Stomach (tissue), 19 donors: ENCODE results near the gene THAP7. TPM values are rescaled to one million over a fixed set of nuclear protein-coding genes. Genes with fewer than 3 reads are reported as not detected.
"Not testable (repeated sequence)": the region's sequence is repeated elsewhere in the genome, so short reads cannot be mapped to it uniquely, and the experiment has no call there.

Experiments
- DNase-seq, 2 donors: peaks; one replicate each; pipeline versions ENCODE4 v3.0.0 to v3.0.0-alpha.2; 2013 to 2019
- H3K27ac ChIP-seq, 5 donors: fragments of 200-600 bp in 4 of 5; sonication (generic) in 4 of 5; one replicate each; pipeline ENCODE4 v1.5.1; 2013 to 2019; ENCODE audit warnings: mild to moderate bottlenecking in 1 of 5, moderate library complexity in 1 of 5
- H3K27me3 ChIP-seq, 3 donors: fragments of 200-600 bp; sonication (generic); one replicate each; pipeline ENCODE4 v1.5.1; 2017 to 2019; ENCODE audit warnings: mixed run types in 1 of 3
- H3K36me3 ChIP-seq, 4 donors: fragments of 200-600 bp; sonication (generic); 1 replicate in 3 of 4; 2 replicates in 1 of 4; pipeline ENCODE4 v1.5.1; 2016 to 2019
- H3K4me1 ChIP-seq, 4 donors: fragments of 200-600 bp; sonication (generic); one replicate each; pipeline ENCODE4 v1.5.1; 2016 to 2019
- H3K4me3 ChIP-seq, 4 donors: fragments of 200-600 bp; sonication (generic) in 3 of 4; one replicate each; pipeline ENCODE4 v1.5.1; 2016 to 2019; ENCODE audit warnings: mild to moderate bottlenecking in 1 of 4
- H3K9me3 ChIP-seq, 4 donors: fragments of 200-600 bp; sonication (generic); one replicate each; pipeline ENCODE4 v1.5.1; 2016 to 2019
- CTCF ChIP-seq, 7 experiments: fragments of 450-650 bp in 4 of 7; fragments of 200-600 bp in 3 of 7; sonication (generic) in 3 of 7; IDR thresholded peaks; one replicate each; pipeline ENCODE4 v1.5.1; 2016 to 2019; ENCODE audit warnings: antibody characterized with exemption in 7 of 7, control low read depth in 2 of 7, mild to moderate bottlenecking in 1 of 7
- EP300 ChIP-seq: sonication (generic); formaldehyde crosslinking; IDR thresholded peaks from one replicate; pipeline ENCODE4 v1.6.1; 2017; ENCODE audit warnings: antibody characterized with exemption
- POLR2A ChIP-seq, 4 donors: fragments of 450-650 bp; IDR thresholded peaks; one replicate each; pipeline ENCODE4 v1.6.1; 2016; ENCODE audit warnings: antibody characterized with exemption in 4 of 4, control low read depth in 2 of 4, mild to moderate bottlenecking in 1 of 4, moderate library complexity in 1 of 4
- POLR2AphosphoS5 ChIP-seq, 3 donors: sonication (generic); formaldehyde crosslinking; IDR thresholded peaks; one replicate each; pipeline ENCODE4 v1.6.1; 2016; ENCODE audit warnings: antibody characterized with exemption in 3 of 3
- WGBS, 5 donors: extraction: QIAGEN DNeasy Blood & Tissue Kit in 3 of 5; methylation state at CpG; one replicate each; pipeline versions ENCODE4 v1.1.5 to v1.1.7; 2013 to 2018; 5-methylcytosine and 5-hydroxymethylcytosine counted together
- intact Hi-C: fragments of 100-400 bp; cut with DNase I; formaldehyde crosslinking; loops from one replicate; pipeline ENCODE4 v1.15.1; 2023; ENCODE audit warnings: low total_unique reads
- long read RNA-seq, 10 donors: transcript quantifications; one replicate each; lab custom pipeline, GENCODE V29; 2026
- polyA plus RNA-seq, 3 donors: library from polyadenylated mRNA; stranded (reverse); fragments of 200-250 nt; gene quantifications; one replicate each; pipeline ENCODE4 v1.2.3, GENCODE V29; 2013
- total RNA-seq, 5 donors: library from RNA; depleted of rRNA; stranded (reverse); fragments of >200 nt; gene quantifications; one replicate each; pipeline versions ENCODE4 v1.1.0 to v1.2.3, GENCODE V29; 2014 to 2016
- donor health status: healthy with polysubstance abuse.
- donor health status: Bipolar disorder and iron deficiency.
- donor health status: healthy.

The THAP7 gene
- total RNA-seq (10 to 100 TPM in 4 of 5 donors, 1 to 10 TPM in 1; 5.8 to 57.2 (median 17.4) TPM), polyA plus RNA-seq (10 to 100 TPM; 39.6 to 45.1 (median 44.7) TPM)
- long read RNA-seq, donor 1, partial matches to known transcripts: 0 of 6 reads
- long read RNA-seq, donor 1, other reads (novel, unspliced or antisense): 0 of 6 reads
- long read RNA-seq, donor 2, partial matches to known transcripts: 0 of 3 reads
- long read RNA-seq, donor 2, other reads (novel, unspliced or antisense): 0 of 3 reads
- long read RNA-seq, donor 3, partial matches to known transcripts: 0 of 7 reads
- long read RNA-seq, donor 3, other reads (novel, unspliced or antisense): 0 of 7 reads
- long read RNA-seq, donor 4: 0 reads
- long read RNA-seq, donor 5, partial matches to known transcripts: 0 of 13 reads
- long read RNA-seq, donor 5, other reads (novel, unspliced or antisense): 0 of 13 reads
- long read RNA-seq, donor 6, transcript THAP7-208 (3 exons, 1,957 nt): major isoform, 8 of 22 reads
- long read RNA-seq, donor 6, transcript THAP7-204 (2 exons, 1,809 nt): minor isoform, 7 of 22 reads
- long read RNA-seq, donor 6, partial matches to known transcripts: 0 of 22 reads
- long read RNA-seq, donor 6, other reads (novel, unspliced or antisense): 0 of 22 reads
- long read RNA-seq, donor 7, partial matches to known transcripts: 0 of 9 reads
- long read RNA-seq, donor 7, other reads (novel, unspliced or antisense): 0 of 9 reads
- long read RNA-seq, donor 8, transcript THAP7-208 (3 exons, 1,957 nt): major isoform, 6 of 14 reads
- long read RNA-seq, donor 8, partial matches to known transcripts: 0 of 14 reads
- long read RNA-seq, donor 8, other reads (novel, unspliced or antisense): 0 of 14 reads
- long read RNA-seq, donor 9, partial matches to known transcripts: 0 of 9 reads
- long read RNA-seq, donor 9, other reads (novel, unspliced or antisense): 0 of 9 reads
- long read RNA-seq, donor 10, partial matches to known transcripts: 0 of 3 reads
- long read RNA-seq, donor 10, other reads (novel, unspliced or antisense): 0 of 3 reads

DNA sequence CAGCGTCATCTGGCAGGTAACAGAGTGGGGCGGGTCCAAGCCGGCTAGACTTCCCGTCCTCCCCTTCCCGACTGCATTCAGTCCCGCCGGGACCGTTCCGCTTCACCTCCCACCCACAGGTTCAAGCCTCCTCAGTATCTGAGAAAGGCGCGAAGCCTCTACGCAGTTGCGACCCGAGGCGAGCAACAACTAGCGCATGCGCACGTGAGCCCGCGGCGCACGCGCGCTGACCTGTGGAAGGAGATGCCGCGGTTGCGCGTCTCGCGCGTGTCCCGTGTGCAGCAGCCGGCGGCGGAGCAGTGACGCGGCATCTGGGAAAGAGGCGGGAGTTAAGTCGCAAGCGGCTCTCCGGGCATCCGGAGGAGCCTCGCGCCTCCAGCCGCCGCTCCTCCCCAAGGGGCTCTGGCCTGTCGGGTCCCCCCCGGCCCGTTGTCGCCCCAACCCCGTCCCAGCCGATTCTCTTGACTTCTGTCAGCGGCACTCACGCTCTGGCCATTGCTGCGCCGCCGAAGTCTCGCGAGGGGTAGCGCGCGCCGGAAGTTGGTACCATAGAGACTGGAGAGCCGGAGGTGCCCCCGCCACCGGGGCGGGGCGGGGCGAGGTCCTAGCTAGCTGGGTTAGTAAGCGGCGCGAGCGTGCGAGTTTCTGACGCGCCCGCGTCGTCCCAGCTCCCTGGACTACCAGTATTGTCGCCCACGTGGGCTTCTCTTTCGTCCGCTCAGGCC, at the start of gene THAP7:
Gene THAP7 (minus strand): TSS at position 518 of the 725 bp plus-strand sequence. CDS start 207 bp downstream, at position 311.
- DNase-seq: peak; percentile 97 to 98
- Histone ChIP-seq H3K27me3 (no peaks in the 10 kb centered on the region), H3K9me3 (no peaks in the 10 kb centered on the region), H3K36me3 (peaks cover 11 to 37% (median 36%) of the 10 kb centered on the region in 4 donors), H3K4me3 (peak within 1 kb of the TSS; percentile 60 to 83 (median 64)), H3K27ac (peak within 1 kb of the TSS; percentile 91 to 99 (median 97)), H3K4me1 (peaks cover 36 to 49% (median 45%) of the 10 kb centered on the region in 4 donors)
- intact Hi-C loops: no loop called here
- 0% methylated on average over 45 to 83 of the region's 83 CpGs for WGBS, 5 donors
- TF ChIP-seq POLR2A (IDR thresholded peaks at IDR 0.05): peak in 2 of 4 donors; percentile 59 to 67
- peak; percentile 92 to 95 (median 94) for TF ChIP-seq POLR2AphosphoS5 (IDR thresholded peaks at IDR 0.05)
- TF ChIP-seq CTCF (IDR thresholded peaks at IDR 0.05): no peak
- TF ChIP-seq EP300: no peak

GRCh38 chr22:21051145-21051830, 49.4 kb upstream of the THAP7 start:
- Histone ChIP-seq H3K4me3 (no peak overlapping the region), H3K4me1 (no peaks in the 10 kb centered on the region), H3K27me3 (peaks cover 0 to 17% (median 4%) of the 10 kb centered on the region in 3 donors), H3K27ac (no peak overlapping the region), H3K9me3 (no peaks in the 10 kb centered on the region), H3K36me3 (no peaks in the 10 kb centered on the region)
- no peak for DNase-seq
- TF ChIP-seq EP300 (no peak), POLR2A (IDR thresholded peaks at IDR 0.05) (no peak), POLR2AphosphoS5 (IDR thresholded peaks at IDR 0.05) (no peak), CTCF (IDR thresholded peaks at IDR 0.05) (no peak)
- intact Hi-C loops: no loop called here
- 79 to 87% (median 83%) methylated on average over 9 of the region's 9 CpGs for WGBS, 5 donors

- DNase-seq, H3K27ac ChIP-seq, H3K36me3 ChIP-seq, intact Hi-C loops, H3K4me3 ChIP-seq, H3K9me3 ChIP-seq: not testable (repeated sequence)
- Histone ChIP-seq H3K27me3 (peaks cover 0 to 19% (median 5%) of the 10 kb centered on the region in 3 donors), H3K4me1 (peaks cover 9 to 22% (median 16%) of the 10 kb centered on the region in 4 donors)
- 94 to 100% (median 98%) methylated on average over 2 to 6 of the region's 12 CpGs; no CpG with 5 or more reads in 1 of the 5 donors for WGBS, 5 donors
Measured at GRCh38 chr22:21048965-21049364, 47.0 kb upstream of the THAP7 start.

DNA sequence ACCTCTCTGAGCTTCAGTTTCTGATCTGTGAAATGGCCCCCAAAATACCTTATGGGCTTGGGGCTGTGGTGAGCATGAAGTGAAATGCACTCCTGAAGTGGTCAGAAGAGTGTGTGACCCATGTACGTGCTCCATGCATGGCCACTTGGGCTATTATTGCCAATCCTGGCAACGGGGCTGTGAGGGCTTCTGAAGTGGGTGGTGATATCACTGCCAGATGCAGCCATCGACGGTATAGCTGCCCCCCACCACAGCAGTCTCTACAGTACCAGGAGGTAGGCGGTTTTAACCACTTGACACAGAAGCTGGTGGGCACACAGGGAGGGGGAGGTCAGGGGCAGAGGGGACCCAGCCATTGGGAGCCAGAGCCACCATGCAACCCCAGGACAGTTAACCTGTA, 46.5 kb upstream of the THAP7 start:
- H3K27ac ChIP-seq: not testable (repeated sequence)

More for the DNA sequence above, 46.5 kb upstream of the THAP7 start:
- H3K4me3 ChIP-seq, DNase-seq, H3K36me3 ChIP-seq, H3K9me3 ChIP-seq, intact Hi-C loops: not testable (repeated sequence)
- Histone ChIP-seq H3K27me3 (peaks cover 0 to 19% (median 5%) of the 10 kb centered on the region in 3 donors), H3K4me1 (peaks cover 9 to 28% (median 16%) of the 10 kb centered on the region in 4 donors)
- 78 to 100% (median 84%) methylated on average over 1 to 5 of the region's 5 CpGs for WGBS, 5 donors
